Measurements from ENCODE around the gene GH1.

- TF ChIP-seq CTCF (IDR thresholded peaks at IDR 0.05) (no peak), EZH2 (IDR thresholded peaks at IDR 0.05; ENCODE audit: borderline replicate concordance, insufficient read depth, low read depth, low read length, poor library complexity, severe bottlenecking) (no peak)
These were observed 41.4 kb upstream of the GH1 start for GRCh38 chr17:63960006-63960405.
